ENCODE results near the gene BACE1. TPM values are rescaled to one million over a fixed set of nuclear protein-coding genes. Genes with fewer than 3 reads are reported as not detected.

The BACE1 gene
- total and polyA plus RNA-seq, 2 donors (not counting 3 experiments of a cell fraction or from before 2014, with no cell fraction given) = 28.8 to 29.6 TPM

- ChIA-PET POLR2A (no interaction called here), CTCF (interaction anchor here (1.1 kb wide), 1 partner anchor 13 kb away, joined by 3 read pairs; no protein-coding TSS in a partner anchor)
- BruUV-seq (replicated peaks) = no TSS peak
- H3K27me3 ChIP-seq (ENCODE audit: control insufficient read depth in 2 of 2, insufficient read depth in 2 of 2, low read length in 2 of 2) = no peaks in the 10 kb centered on the region
- no peak overlapping the region for H3K4me2 ChIP-seq (ENCODE audit: insufficient read depth, low read length)
- no peak overlapping the region for H3K27ac ChIP-seq (ENCODE audit: insufficient read depth, low read depth, low read length)
- intact Hi-C loops (cut with micrococcal nuclease) (no loop called here), dilution Hi-C loops (cut with MboI; ENCODE audit: extremely low pct_ligation_motif_present, low sequenced_read_pairs) (no loop called here)
- H3K9ac ChIP-seq (replicated peaks; ENCODE audit: extremely low read depth, insufficient read depth, low read length) = no peak overlapping the region
- H3K4me1 ChIP-seq (ENCODE audit: control insufficient read depth, extremely low read depth, insufficient read depth, low read length) = no peaks in the 10 kb centered on the region
- no peaks in the 10 kb centered on the region for H3K9me3 ChIP-seq (replicated peaks; ENCODE audit: control insufficient read depth, insufficient read depth, low read length)
- H3K9me1 ChIP-seq (replicated peaks; ENCODE audit: control insufficient read depth, extremely low read depth, insufficient read depth, low read length) = no peaks in the 10 kb centered on the region
- H2AFZ ChIP-seq (ENCODE audit: low read depth, low read length) = no peak overlapping the region
- FAIRE-seq (no peak), DNase-seq (ENCODE audit: low read depth, low spot score) (no peak)
- peaks cover under 1% of the 10 kb centered on the region for H3K79me2 ChIP-seq (ENCODE audit: control insufficient read depth, insufficient read depth, low read length)
- H3K36me3 ChIP-seq (ENCODE audit: control insufficient read depth in 2 of 2, extremely low read depth in 1 of 2, insufficient read depth in 2 of 2, low read length in 2 of 2) = peaks cover 0 to 2% of the 10 kb centered on the region in 2 experiments
- TF ChIP-seq MYC (IDR thresholded peaks at IDR 0.05; ENCODE audit: low read depth, low read length) = no peak
- no peak for TF ChIP-seq POLR2AphosphoS5 (IDR thresholded peaks at IDR 0.05; ENCODE audit: insufficient read depth, low read depth, low read length)
- no peak for TF ChIP-seq FOS (IDR thresholded peaks at IDR 0.05; ENCODE audit: borderline replicate concordance, insufficient read depth, low read length)
- no peak for TF ChIP-seq GATA2 (IDR thresholded peaks at IDR 0.05; ENCODE audit: insufficient read depth, insufficient read length, low read depth, low read length)
- no peak for TF ChIP-seq EZH2 (IDR thresholded peaks at IDR 0.05; ENCODE audit: borderline replicate concordance, low read depth, low read length, severe bottlenecking)
- H4K20me1 ChIP-seq (replicated peaks; ENCODE audit: control insufficient read depth, extremely low read depth, insufficient read depth, low read length) = no peaks in the 10 kb centered on the region
- no peak overlapping the region for H3K4me3 ChIP-seq (replicated peaks in 1 of 3; ENCODE audit: insufficient read depth in 1 of 3, low read depth in 1 of 3, low read length in 3 of 3)
Measured at GRCh38 chr11:117309310-117309709, 6.7 kb downstream of the BACE1 start.

DNA sequence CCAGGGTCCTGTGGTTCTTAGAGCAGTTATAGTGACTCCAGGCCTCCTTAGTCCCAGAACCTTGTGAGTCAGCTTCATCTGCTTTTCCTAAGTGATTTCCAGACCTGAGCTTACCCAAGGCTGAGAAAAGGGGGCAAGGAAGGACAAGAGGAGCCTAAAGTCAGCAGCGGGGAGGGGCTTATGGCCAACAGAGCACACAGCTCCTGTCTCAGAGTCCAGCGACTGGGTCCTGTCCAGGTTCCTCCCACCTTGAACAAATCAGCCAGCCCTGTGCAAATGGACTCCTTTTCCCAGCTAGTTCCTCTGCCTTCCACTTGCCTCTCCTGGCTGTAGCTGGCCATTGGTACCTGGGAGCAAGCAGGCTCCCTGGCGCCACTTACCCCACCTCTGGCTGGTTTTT is 10.9 kb downstream of the BACE1 start:
- no peak for DNase-seq (ENCODE audit: low read depth, low spot score)
- H3K9me1 ChIP-seq (replicated peaks; ENCODE audit: control insufficient read depth, extremely low read depth, insufficient read depth, low read length) = no peaks in the 10 kb centered on the region
- TF ChIP-seq FOS (IDR thresholded peaks at IDR 0.05; ENCODE audit: borderline replicate concordance, insufficient read depth, low read length) (no peak), GATA2 (IDR thresholded peaks at IDR 0.05; ENCODE audit: insufficient read depth, insufficient read length, low read depth, low read length) (no peak), CTCF (IDR thresholded peaks at IDR 0.05; ENCODE audit: extremely low read depth in 1 of 2, insufficient read depth in 1 of 2, low read depth in 1 of 2, low read length in 2 of 2) (no peak), POLR2AphosphoS5 (IDR thresholded peaks at IDR 0.05; ENCODE audit: insufficient read depth, low read depth, low read length) (no peak)
- TF ChIP-seq, protein P1, sequence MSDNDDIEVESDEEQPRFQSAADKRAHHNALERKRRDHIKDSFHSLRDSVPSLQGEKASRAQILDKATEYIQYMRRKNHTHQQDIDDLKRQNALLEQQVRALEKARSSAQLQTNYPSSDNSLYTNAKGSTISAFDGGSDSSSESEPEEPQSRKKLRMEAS (IDR thresholded peaks at IDR 0.05; ENCODE audit: insufficient read depth, insufficient read length) = no peak
- H3K36me3 ChIP-seq (ENCODE audit: control insufficient read depth in 2 of 2, extremely low read depth in 1 of 2, insufficient read depth in 2 of 2, low read length in 2 of 2) = peaks cover 0 to 2% of the 10 kb centered on the region in 2 experiments
- no peaks in the 10 kb centered on the region for H3K27me3 ChIP-seq (ENCODE audit: control insufficient read depth in 2 of 2, insufficient read depth in 2 of 2, low read length in 2 of 2)
- H3K4me3 ChIP-seq (replicated peaks in 1 of 3; ENCODE audit: insufficient read depth in 1 of 3, low read depth in 1 of 3, low read length in 3 of 3) = no peak overlapping the region
- no peak for FAIRE-seq
- H3K9ac ChIP-seq (replicated peaks; ENCODE audit: extremely low read depth, insufficient read depth, low read length) = no peak overlapping the region
- no peak overlapping the region for H2AFZ ChIP-seq (ENCODE audit: low read depth, low read length)
- intact Hi-C loops (cut with micrococcal nuclease) (no loop called here), dilution Hi-C loops (cut with MboI; ENCODE audit: extremely low pct_ligation_motif_present, low sequenced_read_pairs) (no loop called here)
- no peaks in the 10 kb centered on the region for H3K4me1 ChIP-seq (ENCODE audit: control insufficient read depth, extremely low read depth, insufficient read depth, low read length)
- H3K27ac ChIP-seq (ENCODE audit: insufficient read depth, low read depth, low read length) = no peak overlapping the region
- H4K20me1 ChIP-seq (replicated peaks; ENCODE audit: control insufficient read depth, extremely low read depth, insufficient read depth, low read length) = no peaks in the 10 kb centered on the region
- BruUV-seq (replicated peaks) = no TSS peak
- ChIA-PET CTCF (interaction anchor here (1.0 kb wide), 1 partner anchor 10 kb away, joined by 3 read pairs; the partner anchor contains the start of gene BACE1), POLR2A (no interaction called here)
- H3K9me3 ChIP-seq (replicated peaks; ENCODE audit: control insufficient read depth, insufficient read depth, low read length) = no peaks in the 10 kb centered on the region
- H3K4me2 ChIP-seq (ENCODE audit: insufficient read depth, low read length) = no peak overlapping the region
- no peaks in the 10 kb centered on the region for H3K79me2 ChIP-seq (ENCODE audit: control insufficient read depth, insufficient read depth, low read length)

All from endothelial cell of umbilical vein (primary cell).